K562 (cell line): ENCODE results near the gene PRKD2. TPM values are rescaled to one million over a fixed set of nuclear protein-coding genes. Genes with fewer than 3 reads are reported as not detected.

Experiments
- ATAC-seq: fragments of 200-7000 bp; cut with Tn5 transposase; 3 replicates; pipeline ENCODE4 v1.9.1; 2020; ENCODE audit warnings: moderate library complexity
- BruUV-seq: library from RNA; stranded (reverse); fragments of 400-500 nt; replicated peaks from 2 replicates; lab custom pipeline; 2021; lab: Mats Ljungman, UMichigan
- CTCF ChIA-PET: fragments of 300-600 bp; formaldehyde crosslinking; extraction: SDS; loops from one replicate; lab custom pipeline; 2021; ENCODE audit warnings: low intra/inter-chr PET ratio; lab: Yijun Ruan, JAX
- POLR2A ChIA-PET: fragments of 300-600, 350-650 bp; sonication (Branson Sonifier 250); formaldehyde crosslinking; extraction: SDS; loops from one replicate; lab custom pipeline; 2021; ENCODE audit warnings: antibody characterized with exemption, inconsistent platforms; lab: Yijun Ruan, JAX
- DNase-seq, 4 experiments: peaks; one replicate each; pipeline versions ENCODE4 v3.0.0 to v3.0.0-alpha.2; 2011 to 2018; ENCODE audit warnings: low spot score in 3 of 4, mixed read lengths in 3 of 4; ENCODE audit errors: extremely low read depth in 1 of 4
- FAIRE-seq: peaks from 2 replicates; lab custom pipeline; 2011; peaks lifted over from hg19 to GRCh38; lab: Jason Lieb, UNC
- H2AFZ ChIP-seq: 2 replicates; pipeline ENCODE4 v1.6.0; 2011; ENCODE audit warnings: low read depth, low read length, control low read depth, inconsistent platforms
- H3K27ac ChIP-seq: fragments of 200-600 bp; 3 replicates; pipeline ENCODE4 v1.8.0; 2011; ENCODE audit warnings: low read depth, mild to moderate bottlenecking, control low read depth, inconsistent platforms, low read length, moderate library complexity, mixed read lengths; ENCODE audit errors: extremely low read depth
- H3K27me3 ChIP-seq, 2 experiments: fragments of 300-600 bp in 1 of 2; 2 replicates in 1 of 2; 3 replicates in 1 of 2; pipeline versions ENCODE4 v1.6.0 to v1.8.0; 2011; ENCODE audit warnings: inconsistent platforms in 2 of 2, low read length in 2 of 2, mild to moderate bottlenecking in 1 of 2, mixed read lengths in 1 of 2, moderate library complexity in 1 of 2; ENCODE audit not compliant: control insufficient read depth in 2 of 2, insufficient read depth in 2 of 2
- H3K36me3 ChIP-seq: fragments of 300-600 bp; 3 replicates; pipeline ENCODE4 v1.8.0; 2011; ENCODE audit warnings: mild to moderate bottlenecking, low read length, inconsistent platforms; ENCODE audit not compliant: control insufficient read depth, insufficient read depth
- H3K4me1 ChIP-seq, 2 experiments: fragments of 200-600 bp in 1 of 2; replicated peaks in 1 of 2; 2 replicates in 1 of 2; 3 replicates in 1 of 2; pipeline versions ENCODE4 v1.5.1 to v1.8.0; 2011; ENCODE audit warnings: inconsistent platforms in 2 of 2, low read length in 2 of 2, mild to moderate bottlenecking in 1 of 2, mixed read lengths in 1 of 2, moderate library complexity in 1 of 2; ENCODE audit not compliant: control insufficient read depth in 2 of 2, insufficient read depth in 2 of 2
- H3K4me2 ChIP-seq: 2 replicates; pipeline ENCODE4 v1.6.1; 2011; ENCODE audit warnings: low read length, control low read depth, inconsistent platforms, mixed read lengths; ENCODE audit not compliant: insufficient read depth
- H3K4me3 ChIP-seq: fragments of 200-600 bp; sonication (generic), shearing (Covaris generic); 2 replicates; pipeline ENCODE4 v1.5.1; 2016; ENCODE audit warnings: control low read depth, inconsistent platforms
- H3K79me2 ChIP-seq: fragments of 200-600 bp; 3 replicates; pipeline ENCODE4 v1.8.0; 2011; ENCODE audit warnings: low read length, inconsistent platforms; ENCODE audit not compliant: control insufficient read depth, insufficient read depth
- H3K9ac ChIP-seq, 2 experiments: 2 replicates each; pipeline versions ENCODE4 v1.6.0 to v1.6.1; 2011; ENCODE audit warnings: low read depth in 2 of 2, low read length in 2 of 2, control low read depth in 1 of 2, inconsistent platforms in 1 of 2, mild to moderate bottlenecking in 1 of 2, mixed read lengths in 1 of 2; ENCODE audit not compliant: insufficient read depth in 1 of 2
- H3K9me1 ChIP-seq: one replicate; pipeline ENCODE4 v1.6.0; 2011; ENCODE audit warnings: inconsistent platforms, mild to moderate bottlenecking, low read length, moderate library complexity; ENCODE audit not compliant: control insufficient read depth, insufficient read depth
- H3K9me3 ChIP-seq: replicated peaks from 2 replicates; pipeline ENCODE4 v1.5.1; 2011; ENCODE audit warnings: low read depth, low read length, inconsistent platforms; ENCODE audit not compliant: control insufficient read depth, insufficient read depth
- H4K20me1 ChIP-seq: replicated peaks from 2 replicates; pipeline ENCODE4 v1.6.1; 2011; ENCODE audit warnings: low read length, inconsistent platforms, mixed read lengths; ENCODE audit not compliant: control insufficient read depth, insufficient read depth
- CEBPG ChIP-seq, 3 experiments: fragments of 200-800 bp in 1 of 3; sonication (Bioruptor generic) in 1 of 3; sonication (generic) in 1 of 3; formaldehyde crosslinking in 1 of 3; IDR thresholded peaks in 2 of 3; conservative IDR thresholded peaks in 1 of 3; 2 replicates each; pipeline versions ENCODE4 v1.6.1 to v1.8.0; 2016 to 2022; ENCODE audit warnings: missing compliant biosample characterization in 2 of 3, missing genetic modification characterization in 2 of 3, mild to moderate bottlenecking in 1 of 3, missing genetic modification reagents in 1 of 3
- FOXK2 ChIP-seq, 2 experiments: fragments of 450-650 bp; IDR thresholded peaks in 1 of 2; conservative IDR thresholded peaks in 1 of 2; 2 replicates each; pipeline ENCODE4 v1.6.1; 2016; ENCODE audit warnings: low read depth in 2 of 2, mild to moderate bottlenecking in 1 of 2
- IFI16 ChIP-seq: fragments of 250-450 bp; sonication (Bioruptor Pico); IDR thresholded peaks from 2 replicates; pipeline ENCODE4 v2.1.2; 2022; ENCODE audit warnings: mild to moderate bottlenecking, inconsistent platforms
- KAT8 ChIP-seq: fragments of 450-650 bp; IDR thresholded peaks from 2 replicates; pipeline ENCODE4 v1.6.1; 2016; ENCODE audit warnings: low read depth, mild to moderate bottlenecking
- MAFK ChIP-seq: IDR thresholded peaks from 2 replicates; pipeline ENCODE4 v1.6.1; 2011; ENCODE audit warnings: low read length, improper control_type of control experiment
- MXI1 ChIP-seq: IDR thresholded peaks from 2 replicates; pipeline ENCODE4 v1.6.1; 2011; ENCODE audit warnings: low read depth, mild to moderate bottlenecking, improper control_type of control experiment, low read length
- MYBL2 ChIP-seq, 2 experiments: fragments of 450-650 bp in 1 of 2; sonication (generic) in 1 of 2; formaldehyde crosslinking in 1 of 2; IDR thresholded peaks; 2 replicates each; pipeline versions ENCODE4 v1.6.1 to v1.8.1; 2017 to 2022; ENCODE audit warnings: borderline replicate concordance in 1 of 2, inconsistent platforms in 1 of 2, low read depth in 1 of 2, mild to moderate bottlenecking in 1 of 2, missing genetic modification reagents in 1 of 2, moderate library complexity in 1 of 2
- NEUROD1 ChIP-seq: fragments of 150-350 bp; IDR thresholded peaks from 2 replicates; pipeline ENCODE4 v1.6.1; 2014; ENCODE audit warnings: borderline replicate concordance, low read length, low read depth; ENCODE audit not compliant: partially characterized antibody
- NR4A1 ChIP-seq, 2 experiments: fragments of 250-450 bp in 1 of 2; fragments of 450-650 bp in 1 of 2; sonication (Bioruptor Pico) in 1 of 2; IDR thresholded peaks; 2 replicates each; pipeline versions ENCODE4 v1.4.0 to v1.6.1; 2016 to 2020; ENCODE audit warnings: mild to moderate bottlenecking in 2 of 2, missing compliant biosample characterization in 1 of 2, missing genetic modification characterization in 1 of 2, moderate library complexity in 1 of 2
- PHB2 ChIP-seq: fragments of 450-650 bp; IDR thresholded peaks from 2 replicates; pipeline ENCODE4 v1.6.1; 2017; ENCODE audit warnings: low read depth
- PPARD ChIP-seq: fragments of 250-450 bp; sonication (Bioruptor Pico); IDR thresholded peaks from 2 replicates; pipeline ENCODE4 v1.8.0; 2022; ENCODE audit warnings: inconsistent platforms, mild to moderate bottlenecking, moderate library complexity
- SREBF1 ChIP-seq: fragments of 150-350 bp; IDR thresholded peaks from 2 replicates; pipeline ENCODE4 v1.6.1; 2014; ENCODE audit warnings: antibody characterized with exemption, low read depth, low read length, borderline replicate concordance
- SUPT5H ChIP-seq: fragments of 450-650 bp; IDR thresholded peaks from 2 replicates; pipeline ENCODE4 v1.6.1; 2016
- ZNF57 ChIP-seq: fragments of 450-650 bp; formaldehyde crosslinking; IDR thresholded peaks from 2 replicates; pipeline ENCODE4 v1.4.0; 2020; ENCODE audit warnings: mild to moderate bottlenecking, moderate library complexity
- ZNF780A ChIP-seq: fragments of 250-450 bp; sonication (Bioruptor Pico); IDR thresholded peaks from 2 replicates; pipeline ENCODE4 v1.5.0; 2021; ENCODE audit warnings: mild to moderate bottlenecking
- WGBS: fragments of 100-300 bp; shearing (Covaris generic); methylation state at CpG from one replicate; pipeline ENCODE4 v1.1.6; 2016; ENCODE audit warnings: low coverage, mixed read lengths; ENCODE audit not compliant: insufficient coverage; ENCODE audit errors: missing lambda C conversion rate; 5-methylcytosine and 5-hydroxymethylcytosine counted together
- in situ Hi-C: fragments of 300-500 bp; cut with MboI; formaldehyde crosslinking; loops from 4 replicates; pipeline ENCODE4 v1.15.0; 2018; ENCODE audit warnings: inconsistent platforms, mixed read lengths
- intact Hi-C: fragments of 100-400 bp; cut with micrococcal nuclease; formaldehyde crosslinking; loops from 2 replicates; pipeline ENCODE4 v1.14.2; 2022
- polyA plus RNA-seq, 8 experiments: library from polyadenylated mRNA; depleted of rRNA in 4 of 8; stranded (reverse) in 5 of 8; unstranded in 3 of 8; fragments of >200 nt; fragmentation: Nextera tagmentation in 2 of 8; fragmentation: Illumina TruSeq in 1 of 8; extraction: Ambion mirVana in 2 of 8; extraction: Trizol in 1 of 8; gene quantifications; 2 replicates each; pipeline versions ENCODE4 v1.2.1 to v1.2.3, GENCODE V29; 2011 to 2014; ENCODE audit warnings: inconsistent platforms in 1 of 8, missing spikeins in 1 of 8
- total RNA-seq, 7 experiments: library from RNA; depleted of rRNA in 6 of 7; stranded (reverse); fragments of >200 nt in 6 of 7; fragmentation: Illumina TruSeq in 2 of 7; extraction: Trizol in 2 of 7; gene quantifications; 2 replicates each; pipeline versions ENCODE4 v1.2.1 to v1.2.3, GENCODE V29; 2011 to 2021; ENCODE audit warnings: low replicate concordance in 1 of 7
- TF ChIP-seq, protein P1 (sequence below): fragments of 450-650 bp; formaldehyde crosslinking; IDR thresholded peaks from 2 replicates; pipeline ENCODE4 v1.4.0; 2020; ENCODE audit warnings: mild to moderate bottlenecking, mixed read lengths
- TF ChIP-seq, protein P2 (sequence below): fragments of 250-450 bp; sonication (Bioruptor Pico); IDR thresholded peaks from 2 replicates; pipeline ENCODE4 v1.8.0; 2021; ENCODE audit warnings: mild to moderate bottlenecking, moderate library complexity

PRKD2 gene
- total and polyA plus RNA-seq, 9 of the 15 experiments (the other 6 are each of a cell fraction or from before 2014, with no cell fraction given) = 1.8 to 60.0 (median 15.0) TPM

DNA sequence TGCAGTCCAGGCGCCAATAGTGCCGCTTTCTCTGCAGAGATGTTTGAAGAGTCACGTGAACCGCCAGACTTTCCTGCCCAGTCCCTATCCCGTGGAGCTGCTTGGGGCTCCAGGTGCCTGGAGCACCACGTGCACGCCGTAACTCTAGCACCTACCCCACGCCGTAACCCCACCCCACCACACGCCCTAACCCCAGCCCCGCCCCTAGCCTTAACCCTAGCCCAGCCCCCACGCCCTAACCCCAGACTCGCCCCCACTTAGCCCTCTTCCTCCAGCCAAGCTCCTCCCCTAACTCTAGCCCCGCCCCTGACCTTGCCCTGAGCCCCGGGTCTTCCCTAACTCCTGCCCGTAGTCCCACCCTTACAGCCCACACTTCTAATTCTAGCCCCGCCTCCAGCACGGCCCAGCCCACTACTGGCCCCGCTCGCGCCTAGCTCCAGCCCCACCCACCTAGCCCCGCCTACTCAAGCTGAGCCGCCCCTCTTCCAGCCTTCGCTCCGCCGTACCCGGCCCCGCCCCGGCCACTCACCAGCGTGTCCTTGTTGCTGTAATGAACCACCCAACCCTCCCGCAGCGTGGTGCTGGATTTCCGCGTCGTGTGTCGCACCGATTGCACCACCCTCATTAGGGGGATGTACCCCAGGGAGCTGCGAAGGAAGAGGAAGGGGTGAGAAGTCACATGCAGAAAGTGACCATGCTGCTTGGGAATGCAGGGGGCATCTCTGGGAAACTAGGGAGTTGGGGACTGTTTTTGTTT lies 19.5 kb downstream of the PRKD2 start:
- FAIRE-seq = peak; percentile 98
- Histone ChIP-seq H3K27ac (peak overlapping the region; percentile 74), H3K36me3 (peaks cover 80% of the 10 kb centered on the region; the same call in 2 of the 3 replicates), H3K4me3 (peak overlapping the region; percentile 34), H3K9me1 (no peaks in the 10 kb centered on the region), H3K4me2 (peak overlapping the region; percentile 86), H3K4me1 (peaks cover 12 to 21% of the 10 kb centered on the region in 2 experiments; a peak in 4 of 5 replicates), H3K9me3 (no peaks in the 10 kb centered on the region; the same call in 1 of the 2 replicates), H4K20me1 (0 out of 2 replicates have a peak, but pooled peaks cover 3% of the 10 kb centered on the region), H3K27me3 (no peaks in the 10 kb centered on the region), H2AFZ (peak overlapping the region; percentile 75), H3K9ac (peak overlapping the region; percentile 51 to 87), H3K79me2 (peaks cover 12% of the 10 kb centered on the region; the same call in 2 of the 3 replicates)
- BruUV-seq = no TSS peak
- ChIA-PET POLR2A (interaction anchor here (0.7 to 1.7 kb wide), 10 partner anchors 8 to 295 kb away, joined by 3 to 5 read pairs (median 4); partner anchors contain the start of gene SLC1A5), CTCF (no interaction called here)
- intact Hi-C loops = no loop called here
- DNase-seq = peak; percentile 99 to 100 (median 100)
- in situ Hi-C loops = no loop called here
- 2% methylated on average over 35 of the region's 39 CpGs for WGBS
- peak; percentile 99 for ATAC-seq
- no peak for TF ChIP-seq NEUROD1
- TF ChIP-seq CEBPG (CRISPR knock-in tag; IDR thresholded peaks at IDR 0.05) = peak; percentile 98
- peak; percentile 46 to 85 for TF ChIP-seq CEBPG (tag; conservative IDR thresholded peaks at IDR 0.05 in 1 of 2, IDR thresholded peaks at IDR 0.05 in 1 of 2)
- TF ChIP-seq NR4A1 (CRISPR knock-in tag; IDR thresholded peaks at IDR 0.05) = no peak
- no peak for TF ChIP-seq NR4A1 (tag; IDR thresholded peaks at IDR 0.05)
- TF ChIP-seq ZNF57 (CRISPR knock-in tag) = no peak
- TF ChIP-seq SREBF1 = no peak
- TF ChIP-seq IFI16 (CRISPR knock-in tag) = no peak
- TF ChIP-seq, protein P1, sequence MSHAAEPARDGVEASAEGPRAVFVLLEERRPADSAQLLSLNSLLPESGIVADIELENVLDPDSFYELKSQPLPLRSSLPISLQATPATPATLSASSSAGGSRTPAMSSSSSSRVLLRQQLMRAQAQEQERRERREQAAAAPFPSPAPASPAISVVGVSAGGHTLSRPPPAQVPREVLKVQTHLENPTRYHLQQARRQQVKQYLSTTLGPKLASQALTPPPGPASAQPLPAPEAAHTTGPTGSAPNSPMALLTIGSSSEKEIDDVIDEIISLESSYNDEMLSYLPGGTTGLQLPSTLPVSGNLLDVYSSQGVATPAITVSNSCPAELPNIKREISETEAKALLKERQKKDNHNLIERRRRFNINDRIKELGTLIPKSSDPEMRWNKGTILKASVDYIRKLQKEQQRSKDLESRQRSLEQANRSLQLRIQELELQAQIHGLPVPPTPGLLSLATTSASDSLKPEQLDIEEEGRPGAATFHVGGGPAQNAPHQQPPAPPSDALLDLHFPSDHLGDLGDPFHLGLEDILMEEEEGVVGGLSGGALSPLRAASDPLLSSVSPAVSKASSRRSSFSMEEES = peak; percentile 13; the same call in 1 of the 2 replicates
- TF ChIP-seq PPARD (CRISPR knock-in tag) = no peak
- TF ChIP-seq KAT8 = no peak
- no peak for TF ChIP-seq ZNF780A
- peak; percentile 97 to 99 for TF ChIP-seq FOXK2 (conservative IDR thresholded peaks at IDR 0.05 in 1 of 2, IDR thresholded peaks at IDR 0.05 in 1 of 2; ENCODE audit: low read depth in 2 of 2)
- peak; percentile 78 for TF ChIP-seq MXI1
- TF ChIP-seq PHB2 = no peak
- TF ChIP-seq MYBL2 (IDR thresholded peaks at IDR 0.05; ENCODE audit: low read depth) = no peak
- TF ChIP-seq MYBL2 (CRISPR knock-in tag; IDR thresholded peaks at IDR 0.05; ENCODE audit: borderline replicate concordance) = no peak
- TF ChIP-seq, protein P2, sequence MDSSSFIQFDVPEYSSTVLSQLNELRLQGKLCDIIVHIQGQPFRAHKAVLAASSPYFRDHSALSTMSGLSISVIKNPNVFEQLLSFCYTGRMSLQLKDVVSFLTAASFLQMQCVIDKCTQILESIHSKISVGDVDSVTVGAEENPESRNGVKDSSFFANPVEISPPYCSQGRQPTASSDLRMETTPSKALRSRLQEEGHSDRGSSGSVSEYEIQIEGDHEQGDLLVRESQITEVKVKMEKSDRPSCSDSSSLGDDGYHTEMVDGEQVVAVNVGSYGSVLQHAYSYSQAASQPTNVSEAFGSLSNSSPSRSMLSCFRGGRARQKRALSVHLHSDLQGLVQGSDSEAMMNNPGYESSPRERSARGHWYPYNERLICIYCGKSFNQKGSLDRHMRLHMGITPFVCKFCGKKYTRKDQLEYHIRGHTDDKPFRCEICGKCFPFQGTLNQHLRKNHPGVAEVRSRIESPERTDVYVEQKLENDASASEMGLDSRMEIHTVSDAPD (CRISPR knock-in tag) = no peak
- TF ChIP-seq MAFK = no peak
- 0 out of 2 replicates have a peak, but pooled peaks have one; percentile 31 for TF ChIP-seq SUPT5H
